Cerebellar cortex (tissue), 1 donor: ENCODE results near the gene DNPEP.
A peak's percentile ranks its signal among the peaks of the same experiment; 100 is the strongest.
"Not testable (repeated sequence)": the region's sequence is repeated elsewhere in the genome, so short reads cannot be mapped to it uniquely, and the experiment has no call there.

ENCODE experiments used
- DNase-seq: peaks from one replicate; pipeline ENCODE4 v3.0.0-alpha.2; 2015; ENCODE audit warnings: low spot score

Gene DNPEP

GRCh38 chr2:219399716-219400478, 12.2 kb upstream of the DNPEP start:
- no peak for DNase-seq

GRCh38 chr2:219398721-219399363, 11.1 kb upstream of the DNPEP start:
- peak; percentile 75 for DNase-seq

GRCh38 chr2:219396863-219397457, 9.2 kb upstream of the DNPEP start:
- no peak for DNase-seq

- no peak for DNase-seq
These were observed 7.9 kb upstream of the DNPEP start for GRCh38 chr2:219395609-219396008.

- not testable (repeated sequence) for DNase-seq
These were observed 7.3 kb upstream of the DNPEP start for GRCh38 chr2:219395056-219395455.

- no peak for DNase-seq
These were observed 5.0 kb upstream of the DNPEP start for GRCh38 chr2:219392754-219393153.

- no peak for DNase-seq
These were observed 1.1 kb upstream of the DNPEP start for GRCh38 chr2:219388907-219389156.

- DNase-seq, result peak; percentile 95
These were observed 602 bp upstream of the DNPEP start for GRCh38 chr2:219388121-219388906.

GRCh38 chr2:219386532-219387280, 1.0 kb downstream of the DNPEP start:
- DNase-seq, result no peak

- DNase-seq, result no peak
These were observed 1.7 kb downstream of the DNPEP start for GRCh38 chr2:219385958-219386520.

- no peak for DNase-seq
These were observed 2.9 kb downstream of the DNPEP start for GRCh38 chr2:219384859-219385258.

GRCh38 chr2:219384083-219384713, 3.5 kb downstream of the DNPEP start:
- no peak for DNase-seq

- no peak for DNase-seq
These were observed 6.3 kb downstream of the DNPEP start for GRCh38 chr2:219381448-219381847.

- no peak for DNase-seq
These were observed 6.8 kb downstream of the DNPEP start for GRCh38 chr2:219380926-219381325.

GRCh38 chr2:219378163-219378851, 9.4 kb downstream of the DNPEP start:
- no peak for DNase-seq

- no peak for DNase-seq
These were observed 18.3 kb downstream of the DNPEP start for GRCh38 chr2:219369447-219369861.

GRCh38 chr2:219368690-219369191, 19.0 kb downstream of the DNPEP start:
- DNase-seq, result no peak

GRCh38 chr2:219362524-219363164, 25.1 kb downstream of the DNPEP start:
- no peak for DNase-seq

GRCh38 chr2:219362072-219362471, 25.6 kb downstream of the DNPEP start:
- no peak for DNase-seq
